Measurements from ENCODE around the gene OTOF. TPM values are rescaled to one million over a fixed set of nuclear protein-coding genes. Genes with fewer than 3 reads are reported as not detected.
A peak's percentile ranks its signal among the peaks of the same experiment; 100 is the strongest.

The OTOF gene
- total and polyA plus RNA-seq, 9 donors, result under 0.01 to 0.37 (median 0.17) TPM; not detected in 2

GRCh38 chr2:26462511-26463243, 15.2 kb downstream of the OTOF start:
- TF ChIP-seq EP300 (IDR thresholded peaks at IDR 0.05), result no peak
- no peak for TF ChIP-seq CTCF (IDR thresholded peaks at IDR 0.05)
- TF ChIP-seq POLR2A (IDR thresholded peaks at IDR 0.05), result no peak
- DNase-seq, result peak in 2 of 5 donors; percentile 10 to 28
- Histone ChIP-seq H3K9me3 (no peaks in the 10 kb centered on the region), H3K36me3 (no peaks in the 10 kb centered on the region), H3K27me3 (no peaks in the 10 kb centered on the region), H3K27ac (no peak overlapping the region), H3K4me3 (no peak overlapping the region), H3K4me1 (ENCODE audit: insufficient read depth) (no peaks in the 10 kb centered on the region)
- WGBS, 3 donors, result 86 to 91% (median 89%) methylated on average over 14 of the region's 14 CpGs
- intact Hi-C loops (cut with DNase I), result no loop called here

GRCh38 chr2:26462100-26462499, 15.8 kb downstream of the OTOF start:
- Histone ChIP-seq H3K27me3 (no peaks in the 10 kb centered on the region), H3K36me3 (no peaks in the 10 kb centered on the region), H3K9me3 (no peaks in the 10 kb centered on the region), H3K4me3 (no peak overlapping the region), H3K4me1 (ENCODE audit: insufficient read depth) (no peaks in the 10 kb centered on the region), H3K27ac (no peak overlapping the region)
- no peak for DNase-seq
- WGBS, 3 donors, result 90 to 95% (median 93%) methylated on average over 6 of the region's 6 CpGs
- intact Hi-C loops (cut with DNase I), result no loop called here
- TF ChIP-seq POLR2A (IDR thresholded peaks at IDR 0.05) (no peak), CTCF (IDR thresholded peaks at IDR 0.05) (no peak), EP300 (IDR thresholded peaks at IDR 0.05) (no peak)

GRCh38 chr2:26461601-26462023, 16.3 kb downstream of the OTOF start:
- H3K27me3 ChIP-seq, result no peaks in the 10 kb centered on the region
- no peaks in the 10 kb centered on the region for H3K4me1 ChIP-seq (ENCODE audit: insufficient read depth)
- 90 to 95% (median 95%) methylated on average over 19 of the region's 19 CpGs for WGBS, 3 donors
- no peak for TF ChIP-seq EP300 (IDR thresholded peaks at IDR 0.05)
- no peak for TF ChIP-seq CTCF (IDR thresholded peaks at IDR 0.05)
- TF ChIP-seq POLR2A (IDR thresholded peaks at IDR 0.05), result no peak
- H3K9me3 ChIP-seq, result no peaks in the 10 kb centered on the region
- intact Hi-C loops (cut with DNase I), result no loop called here
- no peak overlapping the region for H3K27ac ChIP-seq
- peak in 2 of 5 donors; percentile 11 to 27 for DNase-seq
- no peak overlapping the region for H3K4me3 ChIP-seq
- no peaks in the 10 kb centered on the region for H3K36me3 ChIP-seq

GRCh38 chr2:26460613-26461031, 17.3 kb downstream of the OTOF start:
- WGBS, 3 donors, result 91 to 96% (median 93%) methylated on average over 19 of the region's 19 CpGs
- intact Hi-C loops (cut with DNase I), result no loop called here

More at GRCh38 chr2:26460613-26461031, 17.3 kb downstream of the OTOF start:
- Histone ChIP-seq H3K36me3 (no peaks in the 10 kb centered on the region), H3K27me3 (no peaks in the 10 kb centered on the region), H3K27ac (no peak overlapping the region), H3K4me3 (no peak overlapping the region), H3K4me1 (ENCODE audit: insufficient read depth) (no peaks in the 10 kb centered on the region), H3K9me3 (no peaks in the 10 kb centered on the region)
- DNase-seq, result peak in 1 of 5 donors; percentile 20
- no peak for TF ChIP-seq POLR2A (IDR thresholded peaks at IDR 0.05)
- TF ChIP-seq CTCF (IDR thresholded peaks at IDR 0.05), result no peak
- no peak for TF ChIP-seq EP300 (IDR thresholded peaks at IDR 0.05)
